Measurements from ENCODE around the gene NTRK2. TPM values are rescaled to one million over a fixed set of nuclear protein-coding genes. Genes with fewer than 3 reads are reported as not detected.

Gene NTRK2
- total RNA-seq, 1 experiment from 2014 or later, result not detected

DNA sequence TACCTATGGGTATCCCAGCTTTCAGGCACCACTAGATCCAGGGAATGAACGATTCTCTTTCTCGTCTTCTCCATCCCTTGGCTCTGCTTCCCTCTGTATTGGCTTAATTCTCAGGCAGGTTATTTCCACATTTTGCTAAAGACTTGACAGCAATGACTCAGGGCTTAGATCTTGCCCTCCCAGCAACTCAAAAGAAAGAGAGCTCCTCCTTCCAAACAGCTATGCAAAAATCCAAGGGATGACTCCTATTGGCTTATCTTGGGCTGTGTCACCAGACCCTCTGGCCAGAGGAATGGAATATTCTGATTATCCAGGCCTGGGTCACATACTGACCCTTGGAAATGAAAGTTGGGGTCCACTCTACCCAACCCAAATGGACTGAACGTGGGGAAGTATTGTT, 270.2 kb downstream of the NTRK2 start:
- DNase-seq (ENCODE audit: low read depth, low spot score) (no peak), ATAC-seq (no peak)
- RAD21 ChIA-PET (ENCODE audit: low non-redundant PET in 1 of 2, low total read pairs in 2 of 2, uncharacterized antibody in 2 of 2, unreplicated experiment in 2 of 2), result no interaction called here
- H3K27ac ChIP-seq (ENCODE audit: low read depth, low read length), result no peak overlapping the region
- CTCF ChIA-PET, result interaction anchor here (1.0 kb wide), 1 partner anchor 319 kb away, joined by 3 read pairs; no protein-coding TSS in a partner anchor
- TF ChIP-seq, protein P1, sequence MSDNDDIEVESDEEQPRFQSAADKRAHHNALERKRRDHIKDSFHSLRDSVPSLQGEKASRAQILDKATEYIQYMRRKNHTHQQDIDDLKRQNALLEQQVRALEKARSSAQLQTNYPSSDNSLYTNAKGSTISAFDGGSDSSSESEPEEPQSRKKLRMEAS (IDR thresholded peaks at IDR 0.05), result no peak
- TF ChIP-seq, protein P2, sequence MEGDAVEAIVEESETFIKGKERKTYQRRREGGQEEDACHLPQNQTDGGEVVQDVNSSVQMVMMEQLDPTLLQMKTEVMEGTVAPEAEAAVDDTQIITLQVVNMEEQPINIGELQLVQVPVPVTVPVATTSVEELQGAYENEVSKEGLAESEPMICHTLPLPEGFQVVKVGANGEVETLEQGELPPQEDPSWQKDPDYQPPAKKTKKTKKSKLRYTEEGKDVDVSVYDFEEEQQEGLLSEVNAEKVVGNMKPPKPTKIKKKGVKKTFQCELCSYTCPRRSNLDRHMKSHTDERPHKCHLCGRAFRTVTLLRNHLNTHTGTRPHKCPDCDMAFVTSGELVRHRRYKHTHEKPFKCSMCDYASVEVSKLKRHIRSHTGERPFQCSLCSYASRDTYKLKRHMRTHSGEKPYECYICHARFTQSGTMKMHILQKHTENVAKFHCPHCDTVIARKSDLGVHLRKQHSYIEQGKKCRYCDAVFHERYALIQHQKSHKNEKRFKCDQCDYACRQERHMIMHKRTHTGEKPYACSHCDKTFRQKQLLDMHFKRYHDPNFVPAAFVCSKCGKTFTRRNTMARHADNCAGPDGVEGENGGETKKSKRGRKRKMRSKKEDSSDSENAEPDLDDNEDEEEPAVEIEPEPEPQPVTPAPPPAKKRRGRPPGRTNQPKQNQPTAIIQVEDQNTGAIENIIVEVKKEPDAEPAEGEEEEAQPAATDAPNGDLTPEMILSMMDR (IDR thresholded peaks at IDR 0.05 in 2 of 3, conservative IDR thresholded peaks at IDR 0.05 in 1 of 3; ENCODE audit: borderline replicate concordance in 1 of 3, insufficient read depth in 1 of 3, low read depth in 2 of 3, low read length in 2 of 3), result no peak
- no peak for TF ChIP-seq REST (IDR thresholded peaks at IDR 0.05; ENCODE audit: low read depth)
- no peak for TF ChIP-seq POLR2AphosphoS5 (IDR thresholded peaks at IDR 0.05; ENCODE audit: low read depth, low read length)
- TF ChIP-seq EGR1 (IDR thresholded peaks at IDR 0.05; ENCODE audit: low read depth), result no peak
- TF ChIP-seq, protein P3, sequence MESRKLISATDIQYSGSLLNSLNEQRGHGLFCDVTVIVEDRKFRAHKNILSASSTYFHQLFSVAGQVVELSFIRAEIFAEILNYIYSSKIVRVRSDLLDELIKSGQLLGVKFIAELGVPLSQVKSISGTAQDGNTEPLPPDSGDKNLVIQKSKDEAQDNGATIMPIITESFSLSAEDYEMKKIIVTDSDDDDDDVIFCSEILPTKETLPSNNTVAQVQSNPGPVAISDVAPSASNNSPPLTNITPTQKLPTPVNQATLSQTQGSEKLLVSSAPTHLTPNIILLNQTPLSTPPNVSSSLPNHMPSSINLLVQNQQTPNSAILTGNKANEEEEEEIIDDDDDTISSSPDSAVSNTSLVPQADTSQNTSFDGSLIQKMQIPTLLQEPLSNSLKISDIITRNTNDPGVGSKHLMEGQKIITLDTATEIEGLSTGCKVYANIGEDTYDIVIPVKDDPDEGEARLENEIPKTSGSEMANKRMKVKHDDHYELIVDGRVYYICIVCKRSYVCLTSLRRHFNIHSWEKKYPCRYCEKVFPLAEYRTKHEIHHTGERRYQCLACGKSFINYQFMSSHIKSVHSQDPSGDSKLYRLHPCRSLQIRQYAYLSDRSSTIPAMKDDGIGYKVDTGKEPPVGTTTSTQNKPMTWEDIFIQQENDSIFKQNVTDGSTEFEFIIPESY (IDR thresholded peaks at IDR 0.05; ENCODE audit: extremely low read depth, insufficient replicate concordance, low read length), result no peak
- no peak for TF ChIP-seq POLR2A (IDR thresholded peaks at IDR 0.05; ENCODE audit: borderline replicate concordance, extremely low read depth, insufficient read depth, insufficient read length)
- no peak for TF ChIP-seq EZH2phosphoT487 (IDR thresholded peaks at IDR 0.05; ENCODE audit: borderline replicate concordance)
- no peak for TF ChIP-seq ZFX (IDR thresholded peaks at IDR 0.05)
- TF ChIP-seq SRF (IDR thresholded peaks at IDR 0.05; ENCODE audit: low read depth), result no peak
- TF ChIP-seq ZNF274 (IDR thresholded peaks at IDR 0.05; ENCODE audit: low read depth, low read length), result no peak
- no peak for TF ChIP-seq SP1 (IDR thresholded peaks at IDR 0.05; ENCODE audit: low read depth)
- TF ChIP-seq, protein P4, sequence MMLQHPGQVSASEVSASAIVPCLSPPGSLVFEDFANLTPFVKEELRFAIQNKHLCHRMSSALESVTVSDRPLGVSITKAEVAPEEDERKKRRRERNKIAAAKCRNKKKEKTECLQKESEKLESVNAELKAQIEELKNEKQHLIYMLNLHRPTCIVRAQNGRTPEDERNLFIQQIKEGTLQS (IDR thresholded peaks at IDR 0.05), result no peak
- no peak for TF ChIP-seq FOSL1 (IDR thresholded peaks at IDR 0.05; ENCODE audit: low read depth)
- no peak for TF ChIP-seq SIN3A (IDR thresholded peaks at IDR 0.05; ENCODE audit: low read depth)
- no peak for TF ChIP-seq JUND (IDR thresholded peaks at IDR 0.05)
- TF ChIP-seq ELF1 (IDR thresholded peaks at IDR 0.05; ENCODE audit: borderline replicate concordance, low read depth), result no peak
- TF ChIP-seq TCF7L2 (IDR thresholded peaks at IDR 0.05; ENCODE audit: borderline replicate concordance, extremely low read depth, insufficient read depth, insufficient read length), result no peak
- no peaks in the 10 kb centered on the region for H3K9me2 ChIP-seq (ENCODE audit: insufficient read depth)
- POLR2A ChIA-PET, result no interaction called here
- no peaks in the 10 kb centered on the region for H3K9me3 ChIP-seq (ENCODE audit: control insufficient read depth in 1 of 2, insufficient read depth in 1 of 2, low read depth in 1 of 2, low read length in 2 of 2)
- peaks cover 0 to 5% of the 10 kb centered on the region in 2 experiments; a peak in 1 of 4 replicates for H3K4me1 ChIP-seq (ENCODE audit: control insufficient read depth in 1 of 2, insufficient read depth in 2 of 2, low read length in 2 of 2)
- no peak overlapping the region for H3K9ac ChIP-seq (ENCODE audit: low read length)
- BruUV-seq (replicated peaks), result no TSS peak
- H2AFZ ChIP-seq (ENCODE audit: low read depth, low read length, poor library complexity, severe bottlenecking), result no peak overlapping the region
- H3K4me3 ChIP-seq (replicated peaks in 1 of 2; ENCODE audit: low read depth in 1 of 2, low read length in 2 of 2), result no peak overlapping the region
- intact Hi-C loops (cut with micrococcal nuclease), result no loop called here
- H4K20me1 ChIP-seq (ENCODE audit: insufficient read depth), result no peaks in the 10 kb centered on the region
- no peaks in the 10 kb centered on the region for H3K79me2 ChIP-seq (ENCODE audit: insufficient read depth, low read length)
- no peak overlapping the region for H3K4me2 ChIP-seq (ENCODE audit: low read length)
- H3K36me3 ChIP-seq (ENCODE audit: control insufficient read depth in 1 of 2, insufficient read depth in 2 of 2, low read length in 2 of 2), result no peaks in the 10 kb centered on the region
- no peaks in the 10 kb centered on the region for H3K27me3 ChIP-seq (ENCODE audit: insufficient read depth, low read length)

Measured in HCT116 (cell line).